ENCODE measurements around the gene ARHGEF1.

ARHGEF1 gene, protein sequence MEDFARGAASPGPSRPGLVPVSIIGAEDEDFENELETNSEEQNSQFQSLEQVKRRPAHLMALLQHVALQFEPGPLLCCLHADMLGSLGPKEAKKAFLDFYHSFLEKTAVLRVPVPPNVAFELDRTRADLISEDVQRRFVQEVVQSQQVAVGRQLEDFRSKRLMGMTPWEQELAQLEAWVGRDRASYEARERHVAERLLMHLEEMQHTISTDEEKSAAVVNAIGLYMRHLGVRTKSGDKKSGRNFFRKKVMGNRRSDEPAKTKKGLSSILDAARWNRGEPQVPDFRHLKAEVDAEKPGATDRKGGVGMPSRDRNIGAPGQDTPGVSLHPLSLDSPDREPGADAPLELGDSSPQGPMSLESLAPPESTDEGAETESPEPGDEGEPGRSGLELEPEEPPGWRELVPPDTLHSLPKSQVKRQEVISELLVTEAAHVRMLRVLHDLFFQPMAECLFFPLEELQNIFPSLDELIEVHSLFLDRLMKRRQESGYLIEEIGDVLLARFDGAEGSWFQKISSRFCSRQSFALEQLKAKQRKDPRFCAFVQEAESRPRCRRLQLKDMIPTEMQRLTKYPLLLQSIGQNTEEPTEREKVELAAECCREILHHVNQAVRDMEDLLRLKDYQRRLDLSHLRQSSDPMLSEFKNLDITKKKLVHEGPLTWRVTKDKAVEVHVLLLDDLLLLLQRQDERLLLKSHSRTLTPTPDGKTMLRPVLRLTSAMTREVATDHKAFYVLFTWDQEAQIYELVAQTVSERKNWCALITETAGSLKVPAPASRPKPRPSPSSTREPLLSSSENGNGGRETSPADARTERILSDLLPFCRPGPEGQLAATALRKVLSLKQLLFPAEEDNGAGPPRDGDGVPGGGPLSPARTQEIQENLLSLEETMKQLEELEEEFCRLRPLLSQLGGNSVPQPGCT

DNA sequence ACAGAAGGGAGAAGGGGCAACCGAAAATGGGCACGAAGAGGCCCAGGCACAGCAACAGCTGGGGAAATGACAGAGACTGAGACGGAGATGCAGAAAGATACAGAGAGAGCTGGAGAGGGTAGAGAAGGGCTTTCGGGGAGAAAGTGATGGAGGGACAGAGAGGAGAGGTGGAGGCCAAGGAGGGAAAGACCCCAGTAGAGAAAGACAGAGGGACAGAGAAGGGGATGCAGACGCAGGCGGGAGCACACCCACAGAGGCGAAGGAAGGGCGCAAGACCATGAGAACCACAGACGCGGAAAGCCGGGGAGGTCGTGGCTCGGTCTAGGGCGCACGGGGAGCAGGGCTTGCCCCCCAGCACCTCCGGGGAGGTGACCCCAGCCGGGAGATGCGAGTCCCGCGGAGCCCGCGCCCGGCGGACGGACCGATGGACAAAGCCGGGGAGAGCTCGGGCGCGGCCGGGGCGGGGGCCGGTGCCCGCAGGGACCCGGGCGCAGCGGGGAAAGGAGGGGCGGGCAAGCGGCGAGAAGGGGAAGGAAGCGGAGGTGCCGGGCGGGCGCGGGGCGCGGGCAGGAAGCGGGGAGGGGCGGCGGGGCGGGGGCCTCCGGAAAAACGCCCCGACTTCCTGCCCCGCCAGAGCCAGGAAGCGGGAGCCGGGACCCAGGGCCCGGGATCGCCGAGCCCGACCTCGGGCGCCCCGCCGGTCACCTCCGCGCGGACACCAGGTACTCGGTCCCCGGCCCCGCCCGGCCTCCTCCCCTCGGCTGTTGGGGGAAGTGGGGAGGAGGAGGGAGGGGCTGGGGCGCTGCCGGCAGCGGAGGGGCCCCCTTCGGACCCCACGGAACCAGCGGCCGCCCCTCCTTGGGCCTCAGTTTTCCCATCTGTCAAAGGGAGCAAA is at the start of gene ARHGEF1:
TSS of gene ARHGEF1 (plus strand) at position 617 of the 895 bp plus-strand sequence. CDS start 4,899 bp downstream, outside the sequence.
- DNase-seq: no peak

DNA sequence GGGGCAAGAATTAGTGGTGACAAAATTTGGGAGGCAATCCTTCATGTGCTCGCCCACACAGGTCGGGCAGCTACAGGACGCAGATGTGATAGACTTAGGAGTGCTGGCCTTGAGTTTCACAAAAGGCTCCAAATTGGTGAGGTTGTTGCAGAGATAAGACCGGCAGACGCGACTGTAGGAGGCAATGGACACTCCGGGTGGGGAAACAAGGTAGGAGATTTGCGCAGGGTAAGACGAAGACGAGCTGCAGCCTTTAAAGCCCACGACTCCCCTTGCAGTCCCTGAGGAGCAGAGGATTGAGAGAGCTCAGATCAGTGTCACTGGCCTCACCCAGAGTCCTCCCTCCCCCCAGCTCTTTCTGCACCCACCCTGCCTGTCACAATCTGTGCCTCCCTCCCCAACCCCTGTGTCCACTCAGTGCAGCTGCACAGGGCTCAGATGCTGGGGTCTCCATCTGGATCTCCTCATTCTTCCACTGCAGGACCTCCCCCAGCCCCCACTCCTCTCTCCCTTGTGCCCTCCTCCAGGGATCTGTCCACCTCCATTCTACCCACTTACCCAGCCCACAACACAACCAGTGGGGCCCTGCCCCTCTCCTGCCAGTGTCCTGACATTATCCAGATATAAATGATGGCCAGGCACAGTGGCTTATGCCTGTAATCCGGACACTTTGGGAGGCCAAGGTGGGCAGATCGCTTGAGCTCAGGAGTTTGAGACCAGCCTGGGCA is 44.8 kb upstream of the ARHGEF1 start:
- no peak for DNase-seq

DNA sequence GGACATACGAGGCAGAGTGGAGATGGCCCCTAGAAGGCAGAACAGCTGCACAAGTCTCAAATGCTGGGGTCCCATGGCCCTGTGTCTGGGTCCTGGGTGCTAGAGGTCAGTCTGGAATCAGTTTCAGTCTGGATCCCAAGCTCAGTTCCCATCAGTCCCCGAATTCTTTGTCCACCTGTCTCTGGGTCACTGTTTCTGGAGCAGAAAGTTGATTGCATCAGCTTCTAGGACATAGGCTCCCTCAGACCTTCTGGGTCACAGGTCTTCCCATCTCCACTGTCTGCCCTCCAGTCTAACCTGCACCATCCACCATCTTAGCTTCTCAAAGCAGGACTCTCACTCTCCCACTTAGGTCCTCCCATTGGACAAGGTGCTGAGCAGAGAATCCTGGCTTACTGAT is 43.8 kb upstream of the ARHGEF1 start:
- no peak for DNase-seq

DNA sequence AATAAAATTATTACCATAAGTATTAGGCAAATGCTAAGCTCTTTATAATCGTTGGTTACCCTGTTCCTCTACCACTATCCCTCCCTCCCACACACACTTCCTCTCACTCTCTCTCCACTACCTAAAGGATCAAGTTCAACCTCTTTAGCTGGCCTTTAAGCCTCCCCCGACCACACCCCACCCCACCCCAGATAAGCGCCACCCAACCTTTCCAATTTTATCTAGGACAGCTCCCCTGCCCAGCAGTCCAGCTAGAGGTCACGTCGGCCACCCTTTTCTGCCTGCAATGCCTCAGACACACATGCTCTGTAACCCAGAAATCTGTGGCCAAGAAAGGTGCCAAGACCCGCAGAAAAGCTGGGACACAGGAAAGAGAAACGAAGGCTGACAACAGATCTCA is 39.6 kb upstream of the ARHGEF1 start:
- no peak for DNase-seq

DNA sequence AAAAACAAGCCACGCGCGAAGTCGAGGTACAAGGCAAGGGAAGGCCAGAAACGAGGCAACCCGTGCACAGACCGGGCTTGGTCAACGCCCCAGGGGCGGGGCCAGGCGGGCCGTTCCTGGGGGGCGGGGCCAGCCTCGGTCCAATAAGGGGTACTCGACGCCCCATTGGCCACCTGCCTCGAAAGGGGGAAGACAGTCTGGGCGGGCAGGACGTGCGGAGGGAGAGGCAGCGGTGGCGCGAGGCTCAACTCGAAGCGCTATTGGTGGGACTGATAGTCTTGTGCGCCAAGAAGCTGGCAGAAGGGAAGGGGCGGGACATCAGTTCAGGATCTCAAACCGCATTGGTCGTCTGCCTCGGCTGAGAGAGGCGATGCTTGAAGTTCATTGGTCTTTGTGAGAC is 38.4 kb upstream of the ARHGEF1 start, which contains the start of gene LYPD4:
TSS of gene LYPD4 (minus strand) at position 83 of the 400 bp plus-strand sequence. CDS start 5,398 bp downstream, outside the sequence.
- DNase-seq: no peak

DNA sequence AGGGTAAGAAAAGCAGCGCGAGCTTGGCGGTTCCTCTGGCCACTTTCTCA is 38.2 kb upstream of the ARHGEF1 start, which contains the start of gene DMRTC2:
TSS of gene DMRTC2 (plus strand) at position 42 of the 50 bp plus-strand sequence. CDS start 2,387 bp downstream, outside the sequence.
- DNase-seq: no peak

DNA sequence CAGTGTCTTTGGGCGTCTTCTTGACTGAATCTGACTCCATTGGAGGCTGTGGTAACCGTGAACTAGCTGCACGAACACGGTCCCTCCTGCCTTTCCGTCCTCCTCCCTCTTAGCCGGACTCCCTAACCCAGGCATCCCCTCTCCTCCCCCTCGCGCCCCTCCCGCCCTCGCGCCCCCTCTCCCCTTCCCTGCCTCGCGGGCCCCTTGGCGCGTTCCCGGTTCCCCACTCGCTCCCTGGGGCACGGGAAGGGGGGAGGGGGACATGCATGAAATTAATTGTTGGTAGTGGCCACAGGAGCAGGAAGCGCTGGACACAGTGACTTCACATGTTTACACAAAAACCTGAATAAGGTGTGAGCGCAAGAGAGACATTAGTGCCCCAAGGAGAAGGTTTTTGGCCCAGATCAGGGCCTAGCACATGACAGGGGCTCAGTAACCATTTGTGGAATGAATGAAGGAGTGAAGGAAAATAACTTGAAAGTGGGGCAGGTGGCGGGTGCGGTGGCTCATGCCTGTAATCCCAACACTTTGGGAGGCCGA is 37.9 kb upstream of the ARHGEF1 start:
- DNase-seq: no peak

DNA sequence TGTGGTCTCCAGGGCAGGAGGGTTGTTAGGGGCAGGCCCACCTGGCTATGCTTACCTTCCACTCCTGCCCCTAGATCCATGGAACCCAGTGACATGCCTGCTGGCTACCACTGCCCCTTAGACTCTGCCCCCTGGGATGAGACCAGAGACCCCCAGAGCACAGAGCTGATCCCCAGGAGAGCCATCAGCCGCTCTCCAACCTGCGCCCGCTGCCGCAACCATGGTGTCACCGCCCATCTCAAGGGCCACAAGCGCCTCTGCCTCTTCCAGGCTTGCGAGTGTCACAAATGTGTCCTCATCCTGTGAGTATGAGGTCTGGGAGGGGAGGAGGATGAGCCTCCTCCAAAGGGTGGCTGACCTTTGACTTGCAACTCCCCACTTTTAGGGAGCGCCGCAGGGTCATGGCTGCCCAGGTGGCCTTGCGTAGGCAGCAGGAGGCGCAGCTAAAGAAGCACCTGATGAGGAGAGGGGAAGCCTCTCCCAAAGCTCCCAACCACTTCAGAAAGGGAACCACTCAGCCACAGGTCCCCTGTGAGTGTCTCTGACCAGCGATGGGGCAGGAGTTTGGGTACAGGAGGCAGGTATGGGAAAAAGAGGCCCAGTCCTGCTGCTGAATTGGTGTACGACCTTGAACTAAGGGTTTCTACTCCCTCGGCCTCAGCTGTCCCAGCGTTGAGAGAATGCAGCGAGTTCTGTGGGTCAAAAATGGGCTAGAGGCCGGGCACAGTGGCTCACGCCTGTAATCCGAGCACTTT is 35.5 kb upstream of the ARHGEF1 start:
- no peak for DNase-seq

DNA sequence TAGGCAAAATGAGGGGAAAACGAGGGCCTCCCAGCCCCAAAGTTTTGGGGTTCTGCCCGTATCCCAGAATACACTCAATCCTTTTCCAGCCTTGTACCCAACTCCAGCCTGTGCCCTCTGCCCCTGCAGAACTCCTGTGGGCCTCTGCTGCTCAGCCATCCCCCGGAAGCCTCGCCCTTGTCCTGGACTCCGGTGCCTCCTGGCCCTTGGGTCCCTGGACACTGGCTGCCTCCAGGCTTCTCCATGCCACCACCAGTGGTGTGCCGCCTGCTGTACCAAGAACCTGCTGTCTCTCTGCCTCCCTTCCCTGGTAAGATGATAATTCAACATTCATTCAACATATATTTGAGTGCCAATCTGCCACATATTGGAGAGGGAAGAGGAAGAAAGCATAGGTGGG is 34.3 kb upstream of the ARHGEF1 start:
- no peak for DNase-seq

DNA sequence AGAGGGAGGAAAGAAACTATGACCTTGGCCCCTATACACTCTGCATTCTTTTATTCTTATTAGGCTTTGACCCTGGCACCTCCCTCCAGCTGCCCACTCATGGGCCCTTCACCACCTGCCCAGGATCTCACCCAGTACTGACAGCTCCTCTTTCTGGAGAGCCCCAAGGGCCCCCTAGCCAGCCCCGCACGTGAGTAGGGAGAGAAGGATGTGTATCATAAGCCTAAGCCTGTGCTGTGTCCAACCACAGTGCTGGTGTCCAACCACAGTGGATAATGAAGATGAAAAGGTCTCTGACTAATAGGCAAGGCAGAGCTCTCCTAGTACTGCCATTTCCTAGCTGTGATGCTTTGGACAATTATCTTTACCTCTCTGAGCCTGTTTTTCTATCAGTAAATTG is 33.9 kb upstream of the ARHGEF1 start:
- DNase-seq: no peak

DNA sequence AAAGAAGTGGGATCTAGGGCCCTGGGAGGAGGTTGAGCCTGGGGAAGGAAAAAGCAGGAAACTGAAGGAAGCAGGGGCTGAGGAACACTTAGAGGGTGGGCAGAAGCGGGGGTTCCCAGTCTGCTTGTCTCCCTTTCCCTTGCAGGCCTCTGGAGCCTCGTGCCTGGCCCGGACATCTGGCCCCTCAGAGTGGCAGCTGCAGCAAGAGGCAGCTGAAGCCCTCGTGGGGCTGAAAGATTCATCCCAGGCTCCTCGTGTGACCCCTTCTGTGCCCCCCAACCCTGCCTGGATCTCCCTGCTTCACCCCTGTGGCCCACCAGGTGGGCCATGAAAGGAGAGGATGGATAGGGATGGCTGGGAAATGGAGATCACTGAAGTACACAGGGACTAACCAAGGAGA is 32.6 kb upstream of the ARHGEF1 start:
- DNase-seq: no peak

DNA sequence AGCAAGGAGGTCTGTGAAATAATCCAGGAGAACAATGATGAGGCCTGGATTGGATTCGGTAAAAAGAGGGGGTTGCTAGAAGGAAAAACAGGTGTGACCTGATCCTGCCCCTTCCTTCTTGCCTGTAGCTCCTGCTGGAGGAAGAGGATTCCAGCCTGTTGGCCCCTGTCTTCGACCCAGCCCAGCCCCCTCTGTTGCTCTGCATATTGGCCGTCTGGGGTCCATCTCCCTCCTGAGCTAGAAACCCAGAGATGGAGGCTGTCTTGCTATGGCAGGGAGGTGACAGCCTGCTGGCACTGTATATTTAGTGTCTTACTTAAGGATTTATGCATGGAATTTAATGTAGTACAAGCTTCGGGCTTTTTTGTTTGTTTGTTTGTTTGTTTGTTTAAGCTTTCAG is 31.5 kb upstream of the ARHGEF1 start:
- no peak for DNase-seq

DNA sequence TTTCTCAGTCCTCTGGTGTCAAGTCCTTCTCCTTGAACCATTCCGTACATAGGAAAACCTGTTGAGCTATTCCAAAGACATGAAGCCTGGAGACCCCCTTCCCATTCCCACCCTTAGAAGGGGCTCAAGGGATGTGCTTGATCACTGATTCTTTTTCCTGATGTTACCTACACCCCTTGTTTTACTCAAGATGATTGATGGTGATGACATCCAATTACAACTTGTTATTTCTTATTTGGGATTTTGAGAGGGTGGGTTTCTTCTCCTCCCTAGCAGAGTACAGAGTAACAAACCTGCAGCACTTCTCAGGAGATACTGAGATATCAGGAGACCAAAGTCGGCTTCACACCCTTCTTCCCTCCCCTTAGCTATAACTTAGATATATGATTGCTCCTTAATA is 29.6 kb upstream of the ARHGEF1 start:
- no peak for DNase-seq

DNA sequence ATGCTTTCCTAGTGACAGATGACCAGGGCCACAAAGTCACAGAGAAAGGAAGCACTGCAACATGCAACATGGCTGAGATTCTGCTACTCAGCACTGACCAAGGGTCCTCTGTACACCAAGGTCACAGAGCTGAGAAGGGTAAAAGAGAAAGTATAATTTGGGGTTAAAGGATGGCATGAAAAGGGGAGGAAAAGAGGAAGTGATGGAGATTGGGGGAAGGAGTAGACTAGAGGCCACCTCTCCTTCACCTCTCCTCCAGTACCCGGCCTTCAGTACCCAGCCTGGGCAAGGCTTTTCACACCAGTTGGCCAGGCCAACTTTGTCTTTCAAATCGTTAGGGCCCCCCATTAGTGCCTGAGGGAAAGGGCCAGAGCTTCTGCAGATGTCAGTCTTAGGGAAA is 29.2 kb upstream of the ARHGEF1 start:
- DNase-seq: no peak

DNA sequence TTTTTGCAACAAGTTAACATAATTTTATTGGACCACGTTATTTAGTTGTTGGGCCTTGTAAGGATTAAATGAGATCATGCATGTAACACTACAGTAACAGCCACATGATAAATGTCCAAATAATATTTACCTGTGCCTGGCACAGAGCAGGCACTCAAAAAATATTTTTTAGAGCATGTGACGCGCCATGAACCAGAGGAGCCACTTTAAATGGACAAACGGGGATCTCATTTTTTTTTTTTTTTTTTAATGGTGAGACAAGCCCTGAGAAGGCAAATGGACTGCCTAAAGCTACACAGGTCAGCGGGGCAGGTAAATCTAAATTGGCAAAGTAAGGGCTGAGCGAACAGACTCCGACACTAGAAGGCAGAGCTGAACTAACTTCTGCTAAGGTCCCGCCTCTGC is 23.8 kb upstream of the ARHGEF1 start:
- no peak for DNase-seq

DNA sequence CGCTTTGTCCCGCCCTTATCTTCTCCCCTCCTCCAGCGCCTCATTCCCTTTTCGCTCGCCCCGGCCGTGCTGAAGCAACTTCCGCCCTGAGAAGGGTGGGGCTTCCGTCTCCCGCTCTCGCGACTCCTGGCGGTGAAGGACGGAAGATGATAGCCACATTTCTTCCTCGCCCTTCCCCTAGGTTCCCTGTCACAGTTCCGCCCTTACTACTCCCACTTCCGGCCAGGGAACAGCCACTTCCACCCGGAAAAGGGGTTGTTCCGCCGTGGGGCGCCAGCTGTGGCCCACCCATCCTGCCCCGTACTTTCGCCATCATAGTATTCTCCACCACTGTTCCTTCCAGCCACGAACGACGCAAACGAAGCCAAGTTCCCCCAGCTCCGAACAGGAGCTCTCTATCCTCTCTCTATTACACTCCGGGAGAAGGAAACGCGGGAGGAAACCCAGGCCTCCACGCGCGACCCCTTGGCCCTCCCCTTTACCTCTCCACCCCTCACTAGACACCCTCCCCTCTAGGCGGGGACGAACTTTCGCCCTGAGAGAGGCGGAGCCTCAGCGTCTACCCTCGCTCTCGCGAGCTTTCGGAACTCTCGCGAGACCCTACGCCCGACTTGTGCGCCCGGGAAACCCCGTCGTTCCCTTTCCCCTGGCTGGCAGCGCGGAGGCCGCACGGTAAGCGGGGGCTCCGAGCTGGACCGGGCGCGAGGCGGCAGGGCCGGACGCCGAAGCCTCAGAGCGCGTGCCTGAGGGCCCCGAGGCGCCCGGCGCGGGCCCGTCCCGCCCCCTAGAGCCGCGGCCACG is 23.2 kb upstream of the ARHGEF1 start, which contains the start of gene RPS19:
TSS of gene RPS19 (plus strand) at position 638 of the 801 bp plus-strand sequence. CDS start 520 bp downstream, outside the sequence.
- DNase-seq: peak; percentile 98

DNA sequence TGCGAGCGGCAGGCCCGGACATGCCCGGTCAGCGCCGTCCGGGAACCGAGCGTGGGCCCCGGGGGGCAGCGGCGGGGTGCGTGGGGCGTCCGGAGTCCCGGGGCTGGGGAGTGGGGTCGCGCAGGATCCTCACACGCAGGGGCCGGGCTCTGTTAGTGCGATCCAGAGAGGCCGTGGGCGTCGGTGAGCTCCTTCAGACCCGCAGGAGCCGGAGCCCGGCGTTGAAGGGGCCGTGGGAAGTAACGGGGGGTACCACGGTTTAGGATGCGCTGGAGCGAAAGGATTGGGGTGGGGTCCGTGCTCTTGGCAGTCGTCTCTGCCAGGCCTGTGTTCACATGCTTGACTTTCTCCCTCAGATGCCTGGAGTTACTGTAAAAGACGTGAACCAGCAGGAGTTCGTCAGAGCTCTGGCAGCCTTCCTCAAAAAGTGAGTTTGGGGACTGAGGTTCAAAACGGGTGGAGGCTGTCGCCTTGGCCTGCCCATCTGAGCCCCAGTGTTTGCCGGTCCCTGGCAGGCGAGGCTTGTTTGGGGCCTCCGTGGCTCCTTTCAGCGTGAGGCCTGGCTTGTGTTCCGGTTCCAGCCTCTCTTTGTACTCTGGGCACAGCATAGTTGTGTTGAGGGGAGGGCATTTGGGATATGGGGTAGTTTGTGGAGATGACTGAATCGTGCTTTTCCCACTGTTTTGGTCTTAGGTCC is 22.4 kb upstream of the ARHGEF1 start:
- DNase-seq: no peak

DNA sequence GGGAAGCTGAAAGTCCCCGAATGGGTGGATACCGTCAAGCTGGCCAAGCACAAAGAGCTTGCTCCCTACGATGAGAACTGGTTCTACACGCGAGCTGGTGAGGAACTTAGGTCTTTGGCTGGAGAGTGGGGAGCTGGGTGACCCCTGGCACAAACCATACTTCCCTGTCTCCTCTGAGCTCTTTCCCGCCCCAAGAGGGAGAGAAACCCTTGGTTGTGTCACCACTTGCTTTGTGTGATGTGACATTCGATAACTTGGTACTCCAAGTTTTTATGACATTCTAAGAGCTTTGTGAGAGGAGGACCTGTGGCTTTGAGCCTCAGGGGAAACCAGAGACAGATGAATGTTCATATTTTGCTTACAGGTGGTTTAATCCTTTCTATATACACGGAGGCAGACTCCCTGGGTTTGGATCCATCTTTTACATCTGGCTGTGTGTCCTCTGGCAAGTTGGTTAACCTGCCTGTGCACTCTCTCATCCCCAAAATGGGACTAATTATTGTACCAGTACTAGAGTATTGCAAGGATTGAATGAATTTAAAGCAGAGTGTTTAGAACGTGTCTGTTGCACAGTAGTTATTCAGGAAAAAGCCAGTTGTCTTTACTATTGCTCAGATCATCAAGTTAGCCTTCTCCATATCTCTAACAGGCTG is 21.7 kb upstream of the ARHGEF1 start:
- DNase-seq: no peak

DNA sequence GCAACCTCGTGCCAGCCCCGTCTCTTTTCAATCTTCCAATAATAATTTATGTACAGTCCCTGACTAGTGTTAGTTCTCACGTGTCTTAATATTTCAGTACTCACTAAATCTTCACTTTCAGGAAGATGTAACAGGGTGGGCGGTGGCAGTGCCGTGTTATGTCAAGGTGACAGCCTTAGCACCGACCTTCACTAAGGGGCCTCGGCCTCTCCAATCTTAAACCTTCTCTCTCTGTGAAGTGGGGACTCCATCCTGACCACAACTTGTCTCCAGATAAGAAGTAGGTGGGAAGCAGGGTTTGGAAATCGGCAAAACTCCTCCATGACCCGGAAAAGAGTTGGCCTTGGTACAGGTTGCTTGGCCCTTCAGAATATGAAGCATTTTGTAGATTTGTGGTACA is 21.1 kb upstream of the ARHGEF1 start:
- DNase-seq: no peak

All from NCI-H2029 (cell line).